GM20431 (cell line): Measurements from ENCODE around the gene PROCR.
"Not testable (repeated sequence)": the region's sequence is repeated elsewhere in the genome, so short reads cannot be mapped to it uniquely, and the experiment has no call there.

Experiments used
- in situ Hi-C: fragments of 300-500 bp; cut with MseI, MboI; formaldehyde crosslinking; loops from one replicate; pipeline ENCODE4 v1.15.0; 2020; ENCODE audit warnings: low sequenced_read_pairs; ENCODE audit not compliant: unreplicated experiment

Gene PROCR

GRCh38 chr20:35160341-35160740, 11.5 kb upstream of the PROCR start:
- in situ Hi-C loops, result not testable (repeated sequence)

DNA sequence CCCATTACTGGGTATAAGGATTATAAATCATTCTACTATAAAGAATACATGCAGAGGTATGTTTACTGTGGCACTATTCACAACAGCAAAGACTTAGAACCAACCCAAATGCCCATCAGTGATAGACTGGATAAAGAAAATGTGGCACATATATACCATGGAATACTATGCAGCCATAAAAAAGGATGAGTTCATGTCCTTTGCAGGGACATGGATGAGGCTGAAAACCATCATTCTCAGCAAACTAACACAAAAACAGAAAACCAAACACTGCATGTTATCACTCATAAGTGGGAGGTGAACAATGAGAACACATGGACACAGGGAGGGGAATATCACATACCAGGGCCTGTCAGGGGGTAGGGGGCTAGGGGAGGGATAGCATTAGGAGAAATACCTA, 7.3 kb upstream of the PROCR start:
- in situ Hi-C loops, result not testable (repeated sequence)

- in situ Hi-C loops, result no loop called here
Measured at GRCh38 chr20:35165221-35166185, 6.4 kb upstream of the PROCR start.

GRCh38 chr20:35166242-35166830, 5.5 kb upstream of the PROCR start:
- in situ Hi-C loops, result no loop called here

DNA sequence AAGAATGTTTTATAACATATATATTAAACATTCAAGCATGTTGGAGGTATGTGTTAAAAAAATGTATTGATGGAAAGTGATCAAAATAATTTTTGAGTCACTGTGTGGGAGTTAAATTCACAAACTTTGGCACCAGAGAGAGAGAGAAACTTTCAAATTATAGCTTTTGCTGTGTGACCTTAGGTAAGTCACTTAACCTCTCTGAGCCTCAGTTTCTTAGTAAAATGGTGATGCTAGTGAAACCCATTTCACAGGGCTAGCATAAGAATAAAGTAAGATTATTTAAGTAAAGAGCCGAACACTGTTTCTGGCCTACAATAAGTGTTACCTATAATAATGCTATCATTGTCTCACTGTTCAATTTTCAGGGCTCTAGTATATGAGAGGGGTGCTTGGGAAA, 4.1 kb upstream of the PROCR start:
- in situ Hi-C loops, result no loop called here

- in situ Hi-C loops, result not testable (repeated sequence)
Measured at GRCh38 chr20:35168701-35169409, 3.0 kb upstream of the PROCR start.

DNA sequence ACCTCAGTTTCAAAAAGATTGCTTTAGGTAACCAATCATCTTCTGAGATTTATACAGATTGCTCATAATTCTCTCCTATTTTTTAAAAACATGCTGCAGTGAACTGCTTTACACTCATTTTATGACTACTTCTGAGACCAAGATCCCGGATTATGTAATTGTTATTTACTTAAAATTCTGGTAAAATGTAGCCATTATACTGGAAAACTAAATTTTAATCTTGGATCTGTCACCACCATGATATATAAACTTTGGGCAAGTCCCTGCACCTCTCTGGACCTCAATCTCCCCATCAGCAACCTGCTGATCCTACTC, 477 bp upstream of the PROCR start:
- in situ Hi-C loops, result no loop called here

DNA sequence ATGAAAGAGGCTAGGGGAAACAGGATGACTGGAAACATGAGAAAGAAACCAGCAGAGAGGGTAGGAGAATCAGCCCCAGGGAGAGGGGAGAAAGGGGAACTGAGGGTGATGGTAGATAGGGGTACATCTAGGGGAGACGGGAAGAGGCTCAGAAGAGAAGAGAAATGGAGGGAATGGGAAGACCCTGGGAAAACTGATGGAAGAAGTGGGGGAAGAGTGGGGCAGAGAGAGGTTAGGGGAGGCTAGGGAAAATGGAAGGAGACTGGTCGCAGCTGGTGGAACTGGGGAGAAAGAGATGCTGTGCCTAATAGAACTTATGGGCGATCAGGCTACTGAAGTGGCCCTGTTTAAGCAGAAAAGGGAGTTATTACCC, 548 bp downstream of the PROCR start:
- in situ Hi-C loops, result no loop called here

- in situ Hi-C loops, result no loop called here
Measured at GRCh38 chr20:35173576-35174192, 1.8 kb downstream of the PROCR start.

DNA sequence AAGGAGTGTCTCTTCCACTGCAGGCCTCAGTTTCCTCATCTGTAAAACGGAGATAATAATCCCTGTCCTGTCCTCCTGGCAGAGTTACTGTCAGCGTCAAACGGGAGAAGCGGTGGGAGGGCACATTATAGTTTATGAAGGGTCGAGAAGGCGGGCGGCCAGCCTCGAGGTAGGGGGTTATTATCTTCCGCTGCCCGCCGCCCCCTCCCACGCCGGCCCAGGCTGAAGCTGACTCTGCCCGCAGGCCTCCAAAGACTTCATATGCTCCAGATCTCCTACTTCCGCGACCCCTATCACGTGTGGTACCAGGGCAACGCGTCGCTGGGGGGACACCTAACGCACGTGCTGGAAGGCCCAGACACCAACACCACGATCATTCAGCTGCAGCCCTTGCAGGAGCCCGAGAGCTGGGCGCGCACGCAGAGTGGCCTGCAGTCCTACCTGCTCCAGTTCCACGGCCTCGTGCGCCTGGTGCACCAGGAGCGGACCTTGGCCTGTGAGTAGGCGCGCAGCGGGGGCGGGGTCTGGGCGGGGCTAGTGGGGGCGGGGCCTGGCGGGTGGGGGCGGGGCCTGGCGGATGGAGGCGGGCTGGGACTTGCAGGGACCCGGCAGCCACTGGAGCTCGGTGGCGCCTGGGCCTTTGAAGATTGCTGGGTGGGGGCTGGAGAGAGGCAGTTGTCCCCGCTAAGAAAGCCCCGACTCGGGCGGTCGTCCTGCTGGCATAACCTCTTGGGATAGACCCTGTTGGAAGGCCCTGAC, 2.8 kb downstream of the PROCR start:
- in situ Hi-C loops, result no loop called here

- in situ Hi-C loops, result no loop called here
Measured at GRCh38 chr20:35176132-35176531, 4.3 kb downstream of the PROCR start.

GRCh38 chr20:35179292-35180212, 7.7 kb downstream of the PROCR start:
- in situ Hi-C loops, result no loop called here

GRCh38 chr20:35180266-35180665, 8.4 kb downstream of the PROCR start:
- in situ Hi-C loops, result no loop called here

DNA sequence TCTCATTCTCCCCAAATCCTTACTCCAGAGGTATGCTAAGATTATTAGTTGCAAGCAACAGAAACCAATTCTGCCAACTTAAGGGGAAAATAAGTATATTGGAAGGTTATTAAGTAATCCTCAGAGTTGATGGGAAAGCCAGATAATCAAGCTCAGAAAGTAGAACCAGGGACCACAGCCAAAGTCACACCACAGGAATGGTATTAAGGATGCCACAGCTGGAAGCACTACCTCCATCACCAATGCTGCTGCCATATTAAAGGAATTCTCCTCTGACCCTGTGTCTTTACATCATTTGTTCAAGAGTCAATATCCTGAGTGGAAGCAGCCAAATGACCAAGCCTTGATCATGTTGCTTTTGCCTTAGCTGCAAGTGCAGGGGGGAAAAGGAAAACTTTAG, 9.9 kb downstream of the PROCR start:
- in situ Hi-C loops, result no loop called here

DNA sequence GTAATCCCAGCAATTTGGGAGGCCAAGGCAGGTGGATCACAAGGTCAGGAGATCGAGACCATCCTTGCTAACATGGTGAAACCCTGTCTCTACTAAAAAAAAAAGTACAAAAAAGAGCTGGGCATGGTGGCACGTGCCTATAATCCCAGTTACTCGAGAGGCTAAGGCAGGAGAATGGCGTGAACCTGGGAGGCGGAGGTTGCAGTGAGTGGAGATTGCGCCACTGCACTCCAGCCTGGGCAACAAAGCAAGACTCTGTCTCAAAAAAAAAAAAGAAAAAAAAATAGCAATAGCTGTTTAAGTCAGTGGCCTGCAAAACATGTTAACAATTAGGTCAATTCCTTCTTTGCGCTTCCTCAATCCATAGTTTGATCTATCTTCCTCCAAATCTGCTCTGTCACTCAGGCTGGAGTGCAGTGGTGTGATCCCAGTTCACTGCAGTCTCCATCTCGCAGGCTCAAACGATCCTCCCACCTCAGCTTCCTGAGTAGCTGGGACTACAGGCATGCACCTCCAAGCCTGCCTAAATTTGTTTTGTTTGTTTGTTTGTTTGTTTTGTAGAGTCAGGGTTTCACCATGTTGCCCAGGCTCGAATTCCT, 14.9 kb downstream of the PROCR start:
- in situ Hi-C loops, result not testable (repeated sequence)

DNA sequence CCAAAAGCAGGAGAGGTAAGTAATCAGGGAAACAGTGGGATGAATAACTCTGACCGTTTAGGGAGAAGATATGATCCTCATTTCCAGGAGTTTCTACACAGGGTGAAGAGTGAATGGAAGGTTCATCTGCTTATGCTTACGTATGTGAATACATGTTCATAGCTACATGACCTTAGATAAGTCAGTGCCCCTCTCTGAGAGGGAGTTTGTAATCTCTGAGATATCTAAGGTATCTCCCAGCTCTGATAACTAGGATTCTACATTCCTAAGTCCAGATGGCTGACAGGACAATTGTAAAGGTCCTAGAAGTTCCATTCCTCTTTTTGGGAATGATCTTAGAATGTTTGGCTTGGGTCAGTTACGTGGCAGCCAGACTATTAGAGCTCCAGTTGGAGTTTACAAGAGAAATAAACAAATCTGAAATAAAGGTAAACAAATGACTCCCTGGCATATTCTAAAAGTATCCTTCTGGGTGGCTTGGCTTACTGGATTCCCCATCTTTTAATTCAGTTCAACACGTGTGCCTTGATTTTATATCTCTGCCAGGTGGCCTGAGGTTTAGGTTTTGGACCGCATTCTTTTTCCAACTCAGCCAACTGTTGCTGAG, 15.8 kb downstream of the PROCR start:
- in situ Hi-C loops, result no loop called here

GRCh38 chr20:35189223-35189622, 17.4 kb downstream of the PROCR start:
- in situ Hi-C loops, result not testable (repeated sequence)

- in situ Hi-C loops, result no loop called here
Measured at GRCh38 chr20:35190556-35190955, 18.7 kb downstream of the PROCR start.
